Kidney tubule cell (primary cell): Measurements from ENCODE around the gene IL22RA1.

Experiments
- DNase-seq: peaks from one replicate; pipeline ENCODE4 v3.0.0-alpha.2; 2018; ENCODE audit warnings: low spot score

Gene IL22RA1

DNA sequence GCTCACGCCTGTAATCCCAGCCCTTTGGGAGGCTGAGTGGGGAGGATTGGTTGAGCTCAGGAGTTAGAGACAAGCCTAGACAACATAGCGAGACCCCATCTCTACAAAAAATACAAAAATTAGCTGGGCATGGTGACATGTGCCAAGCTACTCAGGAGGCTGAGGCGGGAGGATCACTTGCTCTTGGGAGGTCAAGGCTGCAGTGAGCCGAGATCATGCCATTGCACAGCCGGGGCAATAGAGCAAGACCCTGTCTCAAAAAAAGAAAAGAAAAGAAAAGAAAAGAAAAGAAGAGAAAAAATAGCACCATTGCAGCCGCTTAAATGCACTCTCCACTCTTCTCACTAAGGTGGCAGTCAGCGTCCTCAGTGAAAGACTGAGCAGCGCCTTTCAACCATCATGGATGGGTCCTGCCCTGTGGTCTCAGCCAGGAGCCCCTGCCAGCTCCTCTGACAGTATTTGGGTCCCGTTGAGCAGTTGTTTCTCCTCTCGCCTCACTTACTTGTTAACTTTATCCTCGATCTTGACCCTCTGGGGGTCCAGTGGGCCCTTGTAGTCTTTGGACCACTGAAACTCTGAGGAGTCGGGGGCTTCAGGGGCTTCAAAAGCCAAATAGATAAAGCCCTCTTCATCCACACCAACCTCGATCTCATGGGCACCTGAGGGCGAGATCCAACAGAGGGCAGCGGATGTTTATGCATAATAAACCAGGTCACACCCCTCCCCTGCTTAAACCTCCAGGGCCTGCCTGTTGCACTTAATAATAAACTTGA is 67.9 kb downstream of the IL22RA1 start:
- peak; percentile 8 for DNase-seq

GRCh38 chr1:24074196-24074595 is 68.7 kb downstream of the IL22RA1 start:
- DNase-seq = no peak

- DNase-seq = peak; percentile 42
Measured at GRCh38 chr1:24071941-24072340, 71.0 kb downstream of the IL22RA1 start.

DNA sequence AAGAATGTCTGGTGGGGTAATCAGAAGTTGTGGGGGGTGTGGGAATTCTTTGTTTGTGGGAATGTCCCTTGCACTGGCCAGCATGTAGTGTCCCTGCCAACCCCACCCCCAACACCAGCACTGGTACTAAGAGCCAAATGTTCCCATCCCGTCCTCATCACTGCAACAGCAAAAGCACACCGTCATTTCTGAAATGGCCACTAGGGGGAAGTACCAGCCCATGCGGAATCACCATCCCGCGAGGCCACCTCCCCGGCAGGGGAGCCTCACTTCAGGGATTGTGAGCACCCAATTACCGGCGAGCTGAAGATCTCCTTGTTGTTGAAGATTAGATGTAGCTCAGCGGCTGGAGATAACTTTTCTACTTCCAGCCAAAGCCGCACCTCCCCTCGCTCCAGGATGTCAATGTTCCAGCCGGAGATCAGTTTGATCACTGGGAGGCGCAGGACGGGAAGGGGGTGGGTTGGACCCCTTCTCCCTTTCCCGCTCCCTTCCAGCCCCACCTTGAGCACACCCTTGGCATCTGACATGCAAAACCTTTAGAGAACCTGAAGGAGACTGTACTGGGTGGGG is 72.0 kb downstream of the IL22RA1 start:
- DNase-seq = peak; percentile 79

DNA sequence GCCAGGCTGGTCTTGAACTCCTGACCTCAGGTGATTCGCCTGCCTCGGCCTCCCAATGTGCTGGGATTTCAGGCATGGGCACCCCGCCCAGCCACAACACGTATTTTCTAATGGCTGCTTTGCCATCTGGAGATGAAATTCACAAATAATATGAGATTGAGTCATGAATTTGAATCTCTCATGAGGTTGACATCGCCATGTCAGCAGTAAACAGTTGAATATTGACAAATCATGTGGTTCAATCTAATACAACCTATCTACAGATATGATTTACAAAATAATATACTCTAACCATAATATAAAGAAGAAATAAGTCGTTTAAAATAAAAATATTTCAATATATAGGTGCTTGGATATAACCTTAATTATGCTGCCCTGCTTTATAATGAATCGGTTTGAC is 73.1 kb downstream of the IL22RA1 start:
- DNase-seq = no peak
